Effector CD8-positive, alpha-beta T cell (primary cell): ENCODE results near the gene NCKAP5.

Experiments
- DNase-seq: peaks from one replicate; lab custom pipeline; 2025; lab: John Stamatoyannopoulos, UW

Gene NCKAP5

GRCh38 chr2:132991471-132992045 lies 576.7 kb downstream of the NCKAP5 start:
- DNase-seq: no peak

DNA sequence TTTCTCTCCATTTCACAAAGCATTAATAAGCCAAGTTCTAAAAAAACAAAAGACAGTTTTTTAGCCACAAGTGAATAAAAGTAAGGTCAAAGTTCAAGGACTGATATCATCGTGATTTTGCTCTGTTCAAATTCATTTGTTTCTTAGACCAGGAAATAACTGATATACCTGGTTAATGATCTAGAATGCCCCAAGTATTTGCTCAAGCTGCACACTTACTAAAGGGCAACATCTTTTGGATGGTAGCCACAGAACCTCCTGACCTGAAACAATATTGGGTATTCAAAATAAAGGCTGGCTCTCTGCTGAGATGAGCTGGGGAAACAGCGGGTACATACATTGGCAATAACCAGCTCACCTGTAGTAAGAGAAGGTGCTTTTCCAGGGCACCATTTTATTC lies 583.5 kb downstream of the NCKAP5 start:
- no peak for DNase-seq

DNA sequence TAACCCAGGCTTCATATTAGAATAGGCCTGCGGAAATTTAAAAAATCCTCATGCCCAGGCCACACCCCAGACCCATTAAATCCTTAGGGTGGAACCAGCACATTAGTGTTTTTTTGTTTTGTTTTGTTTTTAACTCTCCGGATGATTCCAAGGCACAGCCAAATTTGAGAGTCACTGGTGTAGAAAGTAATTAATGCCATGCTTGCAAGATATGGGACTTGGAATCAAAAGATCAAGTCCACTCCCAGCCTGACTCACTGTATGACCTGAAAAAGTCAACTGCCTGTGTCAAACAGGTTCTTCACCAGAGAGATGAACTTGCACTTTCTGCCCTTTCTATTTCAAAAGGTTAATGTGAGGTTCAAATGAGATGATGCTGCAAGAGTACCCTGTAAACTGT lies 588.0 kb downstream of the NCKAP5 start:
- DNase-seq: no peak

- DNase-seq: no peak
These were observed 588.7 kb downstream of the NCKAP5 start for GRCh38 chr2:132979339-132980093.

DNA sequence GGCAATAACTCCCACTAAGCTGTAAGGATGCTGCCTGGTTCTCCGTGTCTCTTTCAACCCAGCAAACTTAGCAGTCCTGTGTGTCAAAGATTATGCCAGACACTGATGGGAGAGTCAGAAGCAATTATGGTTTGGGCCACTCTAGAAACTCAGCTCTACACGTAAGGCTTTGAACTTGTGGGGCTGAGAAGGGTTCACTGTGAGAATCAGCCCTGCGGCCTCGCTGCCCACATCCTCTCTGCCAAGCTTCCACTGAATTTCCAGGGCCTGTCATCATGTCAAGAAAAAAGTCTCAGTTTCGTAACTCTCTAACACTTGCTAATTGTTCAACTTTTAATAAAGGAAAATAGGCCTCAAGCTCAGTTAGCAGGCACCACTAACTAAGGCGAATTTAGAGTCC lies 589.4 kb downstream of the NCKAP5 start:
- no peak for DNase-seq

DNA sequence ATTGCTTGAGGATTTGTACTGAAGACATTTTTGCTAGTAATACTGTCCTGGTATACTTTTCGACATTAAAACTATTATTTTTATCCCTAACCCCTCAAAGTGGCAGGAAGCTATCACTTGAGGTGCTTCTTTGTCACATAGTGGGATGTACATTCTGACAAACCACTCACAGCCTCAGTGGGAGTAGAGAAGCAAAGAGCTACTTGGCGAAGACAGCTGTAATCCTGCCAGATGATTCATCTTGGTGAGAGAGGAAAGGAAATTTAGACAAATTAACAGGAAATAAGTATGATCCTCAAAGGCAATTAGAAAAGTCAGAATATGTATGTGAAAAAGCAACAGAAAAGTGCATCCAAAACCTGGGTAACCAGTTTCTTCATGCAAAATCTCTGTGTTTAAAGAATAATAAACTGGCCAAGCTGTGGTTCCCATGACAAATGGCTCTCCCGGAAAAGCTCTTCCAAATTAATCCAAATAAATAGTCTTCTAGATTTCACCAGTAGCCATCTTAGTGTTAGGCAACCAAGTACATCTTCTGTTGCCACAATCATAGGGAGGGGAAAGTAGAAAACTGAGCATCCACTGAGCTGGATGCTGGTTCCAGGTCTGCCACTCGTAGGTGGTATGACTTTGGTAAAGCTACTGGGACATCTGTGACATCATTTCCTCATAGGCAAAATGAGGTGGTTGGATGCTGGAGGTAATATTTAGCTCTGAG lies 590.3 kb downstream of the NCKAP5 start:
- DNase-seq: no peak

DNA sequence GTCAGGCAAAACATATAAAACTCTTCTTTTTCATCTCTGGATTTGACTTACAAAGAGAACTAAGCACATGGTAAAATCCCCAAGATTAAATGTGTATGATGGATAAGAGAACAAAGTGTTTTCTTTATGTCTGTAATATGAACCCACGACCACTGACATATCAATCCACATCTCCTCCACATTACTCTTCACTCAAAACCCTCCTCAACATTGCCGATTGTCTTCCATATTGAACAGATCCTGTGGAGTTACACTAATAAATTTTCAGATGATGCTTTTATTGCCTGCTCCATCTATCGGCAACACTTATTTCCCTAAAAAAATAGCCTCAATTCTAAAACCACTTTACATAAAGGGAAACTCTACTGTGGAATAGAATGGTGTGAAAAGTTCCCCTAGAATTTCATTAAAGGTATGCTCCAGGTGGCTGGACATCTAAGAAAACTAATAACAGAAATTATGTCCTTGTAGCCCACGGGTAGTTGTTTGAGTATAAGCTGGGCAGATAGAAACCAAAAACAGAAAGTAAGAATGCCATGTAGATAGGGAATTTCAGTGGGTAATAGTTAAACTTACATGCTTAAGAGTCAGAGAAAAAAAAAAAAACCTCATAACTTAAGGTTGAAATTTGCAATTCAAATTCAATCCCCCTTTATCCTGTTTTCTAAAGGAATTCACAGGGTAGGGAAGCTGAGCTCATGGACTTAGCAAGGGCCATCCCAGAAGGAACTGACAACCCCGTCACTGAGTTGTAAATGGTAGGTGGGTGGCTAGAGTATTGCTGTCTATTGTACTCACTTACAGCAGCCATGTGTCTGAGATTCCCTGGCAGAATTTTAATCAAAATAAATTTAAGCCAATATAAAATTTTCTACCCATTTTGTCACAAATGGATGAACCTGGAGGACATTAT lies 592.8 kb downstream of the NCKAP5 start:
- DNase-seq: no peak

GRCh38 chr2:132974467-132975095 lies 593.7 kb downstream of the NCKAP5 start:
- no peak for DNase-seq

DNA sequence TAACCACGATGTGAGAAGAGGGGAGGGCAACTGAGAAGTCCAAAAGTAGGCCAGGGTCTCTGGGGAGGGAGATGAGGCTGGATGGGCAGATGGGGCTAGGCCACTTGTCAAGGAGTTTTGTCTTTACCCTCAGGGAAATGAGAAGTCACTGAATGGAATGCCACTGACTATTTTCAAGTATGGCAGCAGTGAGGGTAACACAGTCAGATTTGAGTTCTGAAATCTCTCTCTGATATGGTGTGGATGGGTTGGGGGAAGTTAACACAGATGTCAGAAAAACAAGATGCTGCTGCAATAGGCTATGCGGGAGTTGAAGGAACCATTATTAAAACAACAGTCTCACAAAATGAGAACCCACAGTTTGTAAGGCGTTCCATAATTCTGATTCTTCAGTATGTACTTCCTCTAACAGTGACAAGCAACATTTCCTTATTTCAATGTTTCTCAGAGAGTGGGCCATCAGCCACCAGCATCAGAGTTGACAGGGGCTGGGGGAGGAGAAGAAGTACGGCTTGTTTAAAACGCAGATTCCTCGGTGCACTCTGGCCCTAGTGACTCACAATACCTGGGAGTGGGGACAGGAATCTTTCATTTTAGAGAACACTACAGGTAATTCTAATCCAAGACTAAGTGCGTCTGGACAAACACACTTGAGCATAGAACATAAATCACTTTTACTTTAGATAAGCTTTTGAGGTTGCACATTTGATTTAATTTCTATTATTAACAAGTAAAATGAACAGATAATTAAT lies 596.8 kb downstream of the NCKAP5 start:
- DNase-seq: no peak

DNA sequence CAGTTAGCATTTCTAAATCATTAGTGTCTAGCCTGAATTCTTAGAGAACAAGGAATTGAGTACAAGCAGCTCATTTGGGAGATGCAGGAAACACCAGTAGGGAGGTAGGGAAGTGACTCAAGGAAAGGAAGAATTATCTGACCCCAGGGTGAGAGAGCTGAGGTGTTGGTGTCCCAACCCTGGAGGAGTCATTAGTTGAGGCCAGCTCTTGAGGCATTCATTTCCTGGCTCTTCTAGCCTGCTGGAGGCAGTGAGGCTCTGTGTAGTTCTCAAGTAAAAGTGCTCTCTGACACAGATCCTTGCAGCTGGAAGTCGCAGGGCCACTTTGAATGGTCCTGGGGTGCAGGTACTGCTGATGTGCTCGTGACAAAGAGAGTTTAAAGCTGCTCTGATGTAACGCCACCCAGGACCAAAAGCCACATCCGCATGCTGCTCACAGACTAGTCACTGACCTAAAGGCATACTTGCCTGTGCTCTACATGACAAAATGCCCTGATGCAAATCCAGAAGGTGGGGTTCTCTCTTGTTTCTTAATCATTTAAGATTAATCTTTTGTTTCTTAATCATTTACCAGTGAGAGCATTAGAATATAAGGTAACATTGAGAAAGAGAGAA lies 598.8 kb downstream of the NCKAP5 start:
- no peak for DNase-seq

- DNase-seq: no peak
These were observed 602.8 kb downstream of the NCKAP5 start for GRCh38 chr2:132965460-132965859.

DNA sequence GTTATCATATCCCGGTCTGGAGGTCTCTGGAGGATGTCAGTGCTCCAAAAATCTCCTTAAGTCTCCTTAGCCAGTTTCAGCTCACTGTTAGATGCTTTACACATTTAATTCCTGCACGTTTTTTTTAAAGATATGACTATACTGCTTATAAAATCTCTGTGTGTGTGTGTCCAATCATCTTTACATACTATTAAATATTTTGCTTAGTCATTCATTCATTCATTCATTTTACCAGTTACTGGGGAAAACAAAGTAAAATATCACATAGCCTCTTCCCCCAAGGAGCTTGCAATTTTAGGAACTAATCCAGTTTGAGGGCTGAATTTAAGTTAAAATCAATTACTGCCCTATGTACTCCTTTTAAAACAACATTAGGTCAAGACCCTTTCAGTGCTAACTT lies 605.1 kb downstream of the NCKAP5 start:
- DNase-seq: no peak

DNA sequence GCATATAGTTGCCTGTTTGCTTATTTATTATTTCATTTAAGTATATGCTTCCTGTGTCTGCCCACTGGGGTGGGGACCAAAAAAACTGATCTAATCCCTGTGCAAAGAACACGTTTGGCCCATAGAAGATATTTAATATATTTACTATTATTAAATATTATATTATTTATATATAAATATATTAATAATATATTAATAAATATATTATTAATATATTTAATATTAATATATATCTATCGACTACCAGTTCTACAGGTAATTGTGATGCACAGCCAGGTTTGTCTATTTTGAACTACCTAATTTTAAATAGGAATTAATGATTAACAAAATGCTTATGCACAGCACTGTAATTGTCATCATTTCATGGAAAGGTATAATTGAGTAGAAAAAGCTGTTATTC lies 609.4 kb downstream of the NCKAP5 start:
- DNase-seq: no peak

DNA sequence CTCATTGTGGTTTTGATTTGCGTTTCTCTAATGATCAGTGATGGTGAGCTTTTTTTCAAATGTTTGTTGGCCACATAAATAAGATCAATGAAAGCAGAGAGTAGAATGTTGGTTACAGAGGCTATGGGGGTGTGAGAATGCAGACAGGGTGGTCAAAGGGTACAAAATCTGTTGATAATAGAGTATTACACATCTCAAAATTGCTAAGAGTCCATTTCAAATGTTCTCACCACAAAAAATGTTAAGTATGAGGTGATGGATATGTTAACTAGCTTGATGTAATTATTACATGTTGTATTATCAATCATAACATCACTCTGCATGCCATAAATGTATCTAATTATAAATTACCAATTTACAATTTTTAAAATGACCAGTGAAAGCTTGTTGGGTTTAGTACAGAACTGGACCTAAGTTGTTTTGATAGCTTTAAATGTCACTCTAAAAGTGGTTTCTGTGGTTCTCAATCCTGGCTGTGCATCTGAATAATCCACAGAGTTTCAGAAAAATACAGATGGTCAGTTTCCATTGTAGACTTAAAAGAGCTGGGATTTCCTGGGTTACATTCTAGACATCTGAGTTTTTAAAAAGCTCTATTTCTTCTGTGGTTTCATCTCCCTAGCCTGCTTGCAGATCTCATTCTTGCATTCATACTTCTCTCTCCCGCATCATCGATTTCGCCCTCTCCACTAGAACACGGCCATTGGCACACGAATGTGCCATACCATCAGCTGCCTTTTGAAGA lies 612.2 kb downstream of the NCKAP5 start:
- no peak for DNase-seq

- no peak for DNase-seq
These were observed 614.5 kb downstream of the NCKAP5 start for GRCh38 chr2:132953771-132954170.

DNA sequence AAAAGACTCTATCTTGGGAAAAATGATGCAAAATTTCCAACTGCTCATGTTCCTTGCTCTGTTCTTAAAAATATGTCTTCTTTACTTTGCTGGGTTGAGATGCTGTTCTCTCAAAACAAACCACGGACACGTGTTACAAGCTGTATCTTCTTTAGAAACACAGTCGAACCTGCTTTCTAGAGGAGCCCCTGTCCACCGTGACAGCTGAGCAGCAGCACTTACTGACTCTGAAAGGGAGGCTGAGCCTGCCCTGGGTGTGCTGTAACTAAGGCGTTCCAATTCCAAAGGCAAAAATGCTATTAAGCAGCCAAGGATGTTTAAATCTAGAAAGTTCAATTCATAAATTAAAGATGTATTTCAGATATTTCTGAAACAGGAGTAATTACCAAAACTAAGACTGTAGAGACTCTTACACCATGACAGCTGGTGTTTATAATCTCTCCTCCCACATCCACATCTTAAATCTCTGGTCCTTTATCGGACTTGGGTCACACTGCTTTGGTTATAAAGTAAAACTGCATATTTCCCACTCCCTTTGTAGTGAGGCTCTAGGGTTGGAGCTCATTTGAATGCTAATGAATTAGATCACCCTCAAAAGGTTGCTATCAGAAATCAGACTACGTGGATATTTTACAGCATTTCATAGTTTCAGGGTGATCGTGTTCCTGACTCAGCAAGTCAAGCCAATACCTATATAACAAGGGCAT lies 617.1 kb downstream of the NCKAP5 start:
- no peak for DNase-seq

DNA sequence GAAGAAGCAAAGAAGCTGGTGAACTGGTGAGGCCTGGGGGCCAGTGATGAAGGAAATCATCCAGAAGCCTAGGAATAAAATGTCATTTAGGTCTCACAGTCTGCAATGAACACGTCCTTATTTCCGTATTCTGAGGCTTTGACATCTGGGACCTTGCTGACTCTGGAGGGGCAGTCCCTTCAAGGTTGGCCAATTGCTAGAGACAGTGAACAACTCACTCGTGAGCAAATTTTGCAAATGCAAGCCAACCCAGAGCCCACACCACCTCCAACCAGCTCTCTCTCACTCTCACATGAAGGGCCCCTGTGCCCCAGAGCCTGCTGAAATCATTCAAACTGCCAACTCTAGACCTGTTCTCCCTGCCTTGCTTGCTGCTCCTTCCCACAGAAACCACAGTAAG lies 619.2 kb downstream of the NCKAP5 start:
- DNase-seq: no peak

DNA sequence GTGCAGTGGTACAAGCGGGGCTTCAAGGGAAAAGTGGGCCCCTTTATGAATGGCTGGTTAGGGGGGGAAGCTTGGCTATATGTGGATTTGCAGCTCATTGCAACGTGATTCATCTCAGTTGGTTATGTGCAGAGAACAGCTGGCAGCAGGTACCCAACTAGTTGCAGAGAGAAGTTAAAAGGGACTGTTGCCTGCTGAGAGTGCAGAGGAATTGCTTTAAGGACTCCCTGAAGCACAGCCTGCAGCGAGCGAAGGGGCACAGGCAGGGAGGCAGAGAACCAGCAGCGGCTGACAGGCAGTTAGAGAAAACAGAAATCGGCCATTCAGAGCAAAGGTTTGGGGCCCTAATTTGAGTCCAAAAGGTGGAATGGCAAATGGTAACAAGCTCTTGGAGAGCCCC lies 620.1 kb downstream of the NCKAP5 start:
- DNase-seq: no peak

GRCh38 chr2:132943829-132944228 lies 624.4 kb downstream of the NCKAP5 start:
- no peak for DNase-seq
